GM19099 (cell line): ENCODE data around the gene REXO5.

Experiments
- POLR2A ChIP-seq: IDR thresholded peaks from 3 replicates; pipeline ENCODE4 v1.6.1; 2011; ENCODE audit warnings: low read depth; ENCODE audit not compliant: insufficient read length; ENCODE audit errors: extremely low read depth

REXO5 gene

GRCh38 chr16:20899071-20899470, 92.7 kb downstream of the REXO5 start:
- TF ChIP-seq POLR2A = no peak
